Stimulated activated CD4-positive, alpha-beta T cell treated with anti-CD3 and anti-CD28 coated beads, Interleukin-15, amount 100 ng/mL, for 48 hours (primary cell): ENCODE data around the gene STXBP6.

Source experiments
- DNase-seq, 2 donors: peaks; one replicate each; pipeline ENCODE4 v3.0.0-alpha.2; 2020; ENCODE audit warnings: low read depth in 2 of 2

Gene STXBP6

DNA sequence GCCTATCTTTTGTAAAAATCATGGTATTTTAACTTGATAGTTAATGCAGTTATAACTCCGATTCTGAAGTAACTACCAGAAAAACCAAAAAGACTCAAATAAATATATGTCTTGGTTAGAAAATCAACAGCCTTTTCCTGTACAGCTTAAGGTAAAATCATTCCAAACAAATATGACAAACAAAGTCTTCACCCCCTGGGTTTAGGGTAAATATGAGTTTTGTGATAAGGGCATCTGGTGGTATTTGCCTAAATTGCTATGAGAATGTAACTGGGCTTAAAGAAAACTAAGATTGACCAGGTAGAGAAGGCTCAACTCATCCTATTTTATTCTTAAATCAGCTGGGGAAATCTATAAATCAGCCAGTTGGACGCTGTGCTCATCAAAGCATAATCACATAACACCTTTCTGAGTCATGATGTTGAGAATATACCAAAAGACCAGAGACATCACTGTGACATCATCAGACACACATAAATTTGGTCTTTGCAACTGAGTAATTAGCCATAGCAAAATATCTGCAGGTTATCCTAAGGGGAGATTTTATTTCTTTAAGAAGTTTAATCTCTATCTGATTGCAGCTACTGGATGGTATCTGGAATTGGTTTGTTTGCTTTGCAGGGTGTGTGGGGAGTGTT lies 133.9 kb downstream of the STXBP6 start:
- DNase-seq, result no peak

DNA sequence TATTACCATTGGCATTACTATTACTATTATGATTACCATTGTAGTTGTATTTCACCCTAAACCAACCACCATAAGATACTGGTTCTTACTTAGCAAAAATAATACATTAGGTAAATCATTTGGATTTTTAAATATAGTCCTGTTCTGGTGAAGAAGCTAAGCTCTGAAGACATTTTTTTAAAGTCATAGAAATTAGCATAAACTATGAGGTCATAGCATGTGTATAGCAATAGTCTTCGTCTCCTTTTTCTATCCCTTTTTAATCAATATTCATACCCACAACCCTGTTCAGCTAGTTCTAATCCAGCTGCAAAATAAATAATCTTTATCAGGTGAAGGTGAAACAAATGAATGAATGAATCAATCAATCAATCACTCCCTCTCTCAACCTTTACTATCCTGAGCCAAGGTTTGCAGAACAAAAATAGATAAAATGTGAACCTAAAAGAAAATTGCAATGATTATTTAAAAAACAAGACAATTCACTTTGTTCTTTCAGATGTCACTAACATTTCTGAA lies 134.5 kb downstream of the STXBP6 start:
- no peak for DNase-seq

- no peak for DNase-seq
These were observed 136.2 kb downstream of the STXBP6 start for GRCh38 chr14:24913746-24914145.

- DNase-seq, result no peak
These were observed 136.9 kb downstream of the STXBP6 start for GRCh38 chr14:24913021-24913420.

- no peak for DNase-seq
These were observed 138.4 kb downstream of the STXBP6 start for GRCh38 chr14:24911324-24912109.

DNA sequence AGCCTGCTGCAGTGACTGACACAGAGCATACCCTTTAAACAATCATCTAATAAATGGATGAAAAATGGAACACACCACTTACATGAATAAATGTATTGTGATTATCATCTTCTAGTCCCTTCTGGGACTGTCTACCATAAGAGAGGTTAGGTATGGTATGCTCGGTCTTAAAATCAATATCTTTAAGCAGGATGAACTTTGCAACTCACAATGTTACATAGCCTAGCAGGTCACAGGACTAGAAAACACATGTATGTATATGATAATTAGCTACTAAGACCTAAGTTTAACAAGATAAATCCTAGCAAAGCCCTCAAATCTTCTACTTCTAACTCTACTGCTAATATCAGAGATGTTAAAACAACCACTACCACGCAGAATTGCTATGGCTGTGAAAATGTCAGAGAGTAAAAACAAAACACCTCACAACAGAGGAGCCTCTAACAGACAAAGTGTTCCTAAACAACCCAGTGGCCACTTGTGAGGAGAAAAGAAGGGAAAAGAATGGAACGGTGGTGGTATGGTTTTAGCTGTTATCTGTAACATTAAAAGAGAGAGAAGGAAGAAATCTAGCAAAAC lies 139.4 kb downstream of the STXBP6 start:
- no peak for DNase-seq

- no peak for DNase-seq
These were observed 140.2 kb downstream of the STXBP6 start for GRCh38 chr14:24909523-24910302.

DNA sequence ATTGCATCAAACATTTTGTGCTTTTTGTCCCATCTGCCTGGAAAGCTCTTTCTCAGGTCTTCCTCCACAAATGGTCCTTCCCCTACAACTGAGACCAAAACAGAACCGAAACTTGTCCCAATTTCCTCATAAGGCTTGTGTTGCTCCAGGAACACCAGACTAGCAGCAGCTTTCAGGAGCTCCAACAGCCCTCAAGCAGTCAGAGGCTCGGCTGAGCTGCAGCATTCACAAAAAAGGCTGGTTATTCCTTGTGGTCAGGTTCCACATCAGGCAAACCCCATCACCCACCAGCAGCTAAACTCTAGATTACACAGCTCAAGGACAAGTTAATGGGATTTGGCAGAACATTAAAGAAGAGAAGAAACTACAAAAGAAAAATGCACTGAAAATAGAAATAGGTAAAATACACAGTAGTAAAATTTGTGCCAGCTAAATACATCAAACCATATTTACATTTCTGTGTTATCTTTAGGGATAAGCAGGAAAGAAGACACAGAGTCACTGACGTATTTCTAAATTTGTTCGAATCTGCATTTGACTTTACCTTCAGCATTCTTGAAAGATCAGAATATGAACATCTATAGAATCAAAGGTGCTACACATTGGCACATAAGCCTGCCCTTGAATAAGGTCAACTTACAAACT lies 141.2 kb downstream of the STXBP6 start:
- no peak for DNase-seq

- no peak for DNase-seq
These were observed 145.4 kb downstream of the STXBP6 start for GRCh38 chr14:24904533-24904932.

DNA sequence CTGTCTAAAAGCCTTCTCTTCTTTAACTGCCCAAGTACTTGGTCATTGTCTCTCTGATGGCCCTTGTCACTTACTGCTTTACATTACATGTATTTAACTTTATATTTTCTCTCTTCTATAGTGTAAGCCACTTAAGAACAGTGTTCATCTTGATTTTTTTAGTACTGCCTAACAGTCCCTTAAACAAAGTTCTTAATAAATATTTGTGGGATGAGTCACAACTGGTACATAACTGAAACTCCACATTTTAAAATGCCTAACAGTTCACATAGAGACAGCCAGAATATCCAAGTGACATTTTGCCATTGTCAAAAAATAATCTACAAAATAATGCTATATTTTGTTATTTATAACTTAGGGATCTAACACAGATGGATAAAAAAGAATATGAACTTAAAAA lies 146.6 kb downstream of the STXBP6 start:
- no peak for DNase-seq

GRCh38 chr14:24900269-24901100 lies 149.5 kb downstream of the STXBP6 start:
- no peak for DNase-seq

DNA sequence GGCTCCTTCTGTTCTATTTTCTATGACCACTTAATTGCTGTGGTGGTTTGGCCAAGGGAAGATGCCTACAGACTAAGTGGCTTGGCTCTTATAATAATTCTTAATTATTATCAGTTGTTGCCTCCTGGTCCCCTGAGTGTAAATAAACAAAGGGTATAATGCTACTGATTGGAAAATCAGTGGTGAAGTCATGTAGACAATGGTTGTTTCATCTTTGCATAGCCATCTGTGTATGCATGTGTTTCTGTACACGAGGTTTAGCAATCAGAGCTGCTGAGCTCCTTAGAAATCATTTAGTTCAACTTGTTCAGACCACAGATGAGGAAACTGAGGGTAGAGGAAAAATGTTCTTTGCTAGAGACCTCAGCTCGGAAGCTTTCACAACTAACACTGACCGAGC lies 152.2 kb downstream of the STXBP6 start:
- DNase-seq, result no peak

DNA sequence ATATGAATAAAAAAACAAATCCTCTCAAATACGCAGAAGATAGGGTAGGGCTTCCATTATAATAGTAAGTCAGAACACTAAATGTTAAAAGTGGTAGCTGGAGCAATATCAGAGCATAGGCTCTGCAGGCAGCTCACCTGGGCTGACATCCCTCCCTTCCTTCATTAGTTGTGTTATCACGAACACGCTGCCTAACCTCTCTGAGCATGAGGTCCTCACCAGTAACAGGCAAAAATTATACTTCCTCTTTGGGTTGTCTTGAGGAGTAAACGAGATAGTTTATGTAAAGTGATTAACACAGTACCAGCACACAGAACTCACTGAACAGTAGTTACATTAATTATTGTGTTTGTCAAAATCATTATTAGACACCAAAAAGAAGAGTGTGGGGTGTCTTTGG lies 154.3 kb downstream of the STXBP6 start:
- DNase-seq, result no peak

GRCh38 chr14:24895243-24895583 lies 154.7 kb downstream of the STXBP6 start:
- DNase-seq, result no peak

DNA sequence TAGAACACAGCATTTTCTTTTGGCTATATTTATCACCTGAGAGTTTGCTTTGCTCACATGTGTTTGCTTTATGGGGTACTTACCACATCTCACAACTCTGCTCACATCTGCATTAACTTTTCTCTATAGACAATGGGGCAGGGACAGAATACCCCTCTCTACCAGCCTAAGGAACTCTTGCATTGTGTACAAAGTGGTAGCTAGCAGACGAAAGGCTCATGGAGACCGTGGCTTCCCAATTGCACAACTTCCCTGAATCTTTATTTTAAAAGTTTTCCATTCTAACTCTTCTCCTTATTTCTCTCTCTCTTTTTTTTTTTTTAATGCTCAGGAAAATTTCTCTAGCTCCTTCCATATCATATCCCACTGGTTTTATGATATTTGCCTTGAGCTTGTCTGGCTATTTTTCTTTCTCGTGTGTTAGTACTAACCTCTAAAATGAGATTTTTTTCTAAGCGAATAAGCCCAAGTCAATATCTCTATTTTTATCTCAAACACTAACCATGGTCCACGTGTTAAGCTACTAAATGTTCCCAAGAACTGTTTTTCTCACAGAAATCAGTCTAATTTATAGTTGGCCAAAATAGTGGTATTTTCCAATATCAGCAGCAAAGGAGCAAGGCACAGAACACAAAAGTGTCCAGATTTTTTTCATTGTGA lies 155.2 kb downstream of the STXBP6 start:
- DNase-seq, result no peak

- DNase-seq, result no peak
These were observed 157.4 kb downstream of the STXBP6 start for GRCh38 chr14:24892497-24893051.

- DNase-seq, result no peak
These were observed 157.9 kb downstream of the STXBP6 start for GRCh38 chr14:24891987-24892496.

DNA sequence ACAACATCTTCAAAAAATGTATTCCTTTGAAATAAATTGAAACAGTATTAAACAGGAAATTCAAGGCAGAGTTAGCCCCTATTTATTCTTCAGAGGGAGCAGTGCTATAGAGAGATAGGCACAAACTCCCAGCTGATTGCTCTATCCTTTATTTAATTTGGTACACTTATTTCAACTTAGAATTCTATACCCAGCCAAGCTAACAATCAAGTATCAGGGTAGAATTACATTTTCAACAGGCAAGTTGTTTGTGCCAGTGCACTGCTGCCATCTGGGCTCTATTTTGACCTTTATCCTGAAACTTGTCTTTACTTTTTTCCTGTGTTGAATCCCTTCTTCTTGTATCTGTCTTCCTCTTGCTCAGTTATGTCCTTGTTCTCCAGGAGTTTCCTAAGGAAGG lies 159.2 kb downstream of the STXBP6 start:
- no peak for DNase-seq

GRCh38 chr14:24889843-24890242 lies 160.1 kb downstream of the STXBP6 start:
- DNase-seq, result no peak

DNA sequence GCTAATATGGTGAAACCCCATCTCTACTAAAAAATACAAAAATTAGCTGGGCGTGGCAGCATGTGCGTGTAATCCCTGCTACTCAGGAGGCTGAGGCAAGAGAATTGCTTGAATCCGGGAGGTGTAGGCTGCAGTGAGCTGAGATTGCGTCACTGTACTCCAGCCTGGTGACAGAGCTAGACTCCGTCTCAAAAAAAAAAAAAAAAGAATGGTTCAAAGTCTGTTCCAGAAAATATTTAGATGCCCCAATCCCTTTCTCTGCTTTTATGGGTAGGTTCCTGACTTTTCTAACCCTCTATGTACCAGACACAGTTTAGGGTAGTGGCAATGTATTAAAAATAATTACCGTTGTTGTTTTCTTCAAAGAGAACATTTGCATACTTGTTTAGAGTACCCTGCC lies 161.4 kb downstream of the STXBP6 start:
- no peak for DNase-seq
